WTC11 (cell line): Measurements from ENCODE around the gene NMT2. TPM values are rescaled to one million over a fixed set of nuclear protein-coding genes. Genes with fewer than 3 reads are reported as not detected.

Source experiments
- ATAC-seq: fragments of 200-7000 bp; cut with Tn5 transposase; 2 replicates; pipeline ENCODE4 v1.10.0; 2021; ENCODE audit warnings: mild to moderate bottlenecking, moderate library complexity
- CTCF ChIA-PET: fragments of 300-600 bp; sonication (Branson Sonifier 250); formaldehyde crosslinking; loops from one replicate; lab custom pipeline; 2021; ENCODE audit warnings: antibody characterized with exemption; lab: Charles Lee
- POLR2A ChIA-PET: fragments of 350-600 bp; sonication (Branson Sonifier 250); formaldehyde crosslinking; loops from one replicate; lab custom pipeline; 2021; ENCODE audit warnings: antibody characterized with exemption; lab: Charles Lee
- DNase-seq: peaks from one replicate; pipeline ENCODE4 v3.0.0; 2021; ENCODE audit warnings: low spot score
- H3K27ac Mint-ChIP-seq: 2 replicates; pipeline ENCODE4 v1.8.0; 2021; ENCODE audit warnings: mixed read lengths
- H3K27me3 Mint-ChIP-seq: 2 replicates; pipeline ENCODE4 v1.8.0; 2021; ENCODE audit warnings: low read depth, mild to moderate bottlenecking, moderate library complexity, mixed read lengths
- H3K36me3 Mint-ChIP-seq: 2 replicates; pipeline ENCODE4 v1.8.0; 2021; ENCODE audit warnings: mixed read lengths
- H3K4me1 Mint-ChIP-seq: 2 replicates; pipeline ENCODE4 v1.8.0; 2022; ENCODE audit warnings: mixed read lengths
- H3K4me3 Mint-ChIP-seq: 2 replicates; pipeline ENCODE4 v1.8.0; 2021; ENCODE audit warnings: mild to moderate bottlenecking, moderate library complexity, mixed read lengths
- H3K9me3 Mint-ChIP-seq: 2 replicates; pipeline ENCODE4 v1.8.0; 2021; ENCODE audit warnings: mixed read lengths
- ATF2 ChIP-seq: sonication (generic); formaldehyde crosslinking; IDR thresholded peaks from 2 replicates; pipeline ENCODE4 v1.8.1; 2022; ENCODE audit warnings: low read depth, missing genetic modification reagents, borderline replicate concordance
- CDX4 ChIP-seq: fragments of 250-450 bp; sonication (Bioruptor Pico); IDR thresholded peaks from 2 replicates; pipeline ENCODE4 v1.9.0; 2021; ENCODE audit warnings: moderate library complexity, mild to moderate bottlenecking, inconsistent platforms, borderline replicate concordance
- ERG ChIP-seq: fragments of 250-450 bp; sonication (Bioruptor Pico); IDR thresholded peaks from 2 replicates; pipeline ENCODE4 v1.8.0; 2021; ENCODE audit warnings: mild to moderate bottlenecking
- IRF1 ChIP-seq: sonication (generic); formaldehyde crosslinking; IDR thresholded peaks from 2 replicates; pipeline ENCODE4 v1.8.0; 2023; ENCODE audit warnings: missing genetic modification reagents
- MLX ChIP-seq: sonication (generic); formaldehyde crosslinking; IDR thresholded peaks from 2 replicates; pipeline ENCODE4 v1.8.1; 2023; ENCODE audit warnings: mild to moderate bottlenecking, missing genetic modification reagents, moderate library complexity
- NFYB ChIP-seq: sonication (generic); formaldehyde crosslinking; conservative IDR thresholded peaks from 2 replicates; pipeline ENCODE4 v1.8.0; 2022; ENCODE audit warnings: low read depth, missing genetic modification reagents
- PREB ChIP-seq: sonication (generic); formaldehyde crosslinking; IDR thresholded peaks from 2 replicates; pipeline ENCODE4 v1.8.1; 2022; ENCODE audit warnings: mild to moderate bottlenecking, missing genetic modification reagents, moderate library complexity, borderline replicate concordance
- RELA ChIP-seq: sonication (generic); formaldehyde crosslinking; IDR thresholded peaks from 2 replicates; pipeline ENCODE4 v1.8.1; 2022; ENCODE audit warnings: missing genetic modification reagents, mild to moderate bottlenecking, borderline replicate concordance
- SMAD4 ChIP-seq: sonication (generic); formaldehyde crosslinking; IDR thresholded peaks from 2 replicates; pipeline ENCODE4 v1.8.0; 2022; ENCODE audit warnings: mild to moderate bottlenecking, missing genetic modification reagents
- STAT6 ChIP-seq: sonication (generic); formaldehyde crosslinking; conservative IDR thresholded peaks from 2 replicates; pipeline ENCODE4 v1.8.1; 2023; ENCODE audit warnings: mild to moderate bottlenecking, low read depth, missing genetic modification reagents, moderate library complexity
- ZNF138 ChIP-seq: sonication (generic); formaldehyde crosslinking; conservative IDR thresholded peaks from 2 replicates; pipeline ENCODE4 v1.8.1; 2022; ENCODE audit warnings: mild to moderate bottlenecking, moderate library complexity, missing genetic modification reagents
- ZNF263 ChIP-seq: sonication (generic); formaldehyde crosslinking; IDR thresholded peaks from 2 replicates; pipeline ENCODE4 v1.8.1; 2022; ENCODE audit warnings: low read depth, mild to moderate bottlenecking, moderate library complexity, missing genetic modification reagents
- ZNF416 ChIP-seq: fragments of 250-450 bp; sonication (Bioruptor Pico); IDR thresholded peaks from 2 replicates; pipeline ENCODE4 v1.9.0; 2021; ENCODE audit warnings: mild to moderate bottlenecking, inconsistent platforms
- total RNA-seq: library from RNA; stranded (reverse); gene quantifications from 3 replicates; pipeline ENCODE4 v1.2.3, GENCODE V29; 2021

NMT2 gene
- total RNA-seq, 1 experiment from 2014 or later: 11.7 TPM

- DNase-seq: no peak
- TF ChIP-seq ZNF138 (CRISPR knock-in tag) (no peak), NFYB (CRISPR knock-in tag) (no peak), PREB (CRISPR knock-in tag) (no peak), ATF2 (CRISPR knock-in tag) (no peak)
- TF ChIP-seq, all 79 proteins: peak for 0
- CTCF ChIA-PET: no interaction called here
- Mint-ChIP-seq H3K27me3 (no peaks in the 10 kb centered on the region), H3K9me3 (no peaks in the 10 kb centered on the region), H3K4me1 (no peaks in the 10 kb centered on the region), H3K36me3 (peaks cover 7% of the 10 kb centered on the region; the same call in 1 of the 2 replicates), H3K4me3 (no peak overlapping the region), H3K27ac (no peak overlapping the region)
- no peak for ATAC-seq
- POLR2A ChIA-PET: no interaction called here
Measured at GRCh38 chr10:15216700-15217099, 48.2 kb upstream of the NMT2 start.

- Mint-ChIP-seq H3K27me3 (no peaks in the 10 kb centered on the region), H3K9me3 (no peaks in the 10 kb centered on the region), H3K27ac (no peak overlapping the region), H3K36me3 (peaks cover 7% of the 10 kb centered on the region; the same call in 1 of the 2 replicates), H3K4me1 (peaks cover 6% of the 10 kb centered on the region; the same call in 1 of the 2 replicates), H3K4me3 (no peak overlapping the region)
- POLR2A ChIA-PET: no interaction called here
- DNase-seq (no peak), ATAC-seq (no peak)
- TF ChIP-seq IRF1 (CRISPR knock-in tag): no peak
- TF ChIP-seq RELA (CRISPR knock-in tag): no peak
- TF ChIP-seq ERG (CRISPR knock-in tag): no peak
- TF ChIP-seq SMAD4 (CRISPR knock-in tag): no peak
- CTCF ChIA-PET: no interaction called here
Measured at GRCh38 chr10:15214237-15214636, 45.7 kb upstream of the NMT2 start.

GRCh38 chr10:15213461-15213861, 45.0 kb upstream of the NMT2 start:
- no peak for TF ChIP-seq STAT6 (CRISPR knock-in tag)
- TF ChIP-seq MLX (CRISPR knock-in tag): no peak
- TF ChIP-seq ATF2 (CRISPR knock-in tag): no peak
- TF ChIP-seq CDX4: no peak
- TF ChIP-seq ZNF416 (CRISPR knock-in tag): no peak
- TF ChIP-seq ZNF263 (CRISPR knock-in tag): no peak
- peaks cover 7% of the 10 kb centered on the region; the same call in 1 of the 2 replicates for H3K36me3 Mint-ChIP-seq
- H3K9me3 Mint-ChIP-seq: no peaks in the 10 kb centered on the region
- H3K27ac Mint-ChIP-seq: no peak overlapping the region; the same call in 1 of the 2 replicates
- H3K4me1 Mint-ChIP-seq: peaks cover 6% of the 10 kb centered on the region; the same call in 1 of the 2 replicates
- ATAC-seq (no peak), DNase-seq (no peak)
- CTCF ChIA-PET: interaction anchor here (1.5 kb wide), 1 partner anchor 41 kb away, joined by 3 read pairs; no protein-coding TSS in a partner anchor
- POLR2A ChIA-PET: no interaction called here
- no peaks in the 10 kb centered on the region for H3K27me3 Mint-ChIP-seq
- no peak overlapping the region for H3K4me3 Mint-ChIP-seq
